A549 (cell line): Measurements from ENCODE around the gene PSMC4.

Source experiments
- JUN ChIP-seq, 2 experiments: fragments of >200 bp; sonication (Bioruptor Twin); formaldehyde crosslinking; IDR thresholded peaks; 2 replicates in 1 of 2; 3 replicates in 1 of 2; pipeline ENCODE4 v1.6.1; 2016 to 2017
- POLR2AphosphoS2 ChIP-seq: conservative IDR thresholded peaks from 2 replicates; pipeline ENCODE4 v1.6.1; 2012; ENCODE audit warnings: low read length, improper control_type of control experiment, inconsistent platforms
- RCOR1 ChIP-seq: fragments of 150-350 bp; IDR thresholded peaks from 2 replicates; pipeline ENCODE4 v1.6.1; 2014; ENCODE audit warnings: antibody characterized with exemption, low read length, low read depth
- SMC3 ChIP-seq: fragments of >200 bp; sonication (Bioruptor Twin); formaldehyde crosslinking; IDR thresholded peaks from 3 replicates; pipeline ENCODE4 v1.6.1; 2018; ENCODE audit warnings: inconsistent platforms
- TP53 ChIP-seq: fragments of 250-450 bp; sonication (Bioruptor Pico); IDR thresholded peaks from 2 replicates; pipeline ENCODE4 v1.5.0; 2021; ENCODE audit warnings: mild to moderate bottlenecking, moderate library complexity
- TF ChIP-seq, protein P1 (sequence below): fragments of >200 bp; sonication (Bioruptor Twin); formaldehyde crosslinking; IDR thresholded peaks from 3 replicates; pipeline ENCODE4 v1.5.1; 2016
- TF ChIP-seq, protein P2 (sequence below): fragments of 250-450 bp; sonication (Bioruptor Pico); IDR thresholded peaks from 2 replicates; pipeline ENCODE4 v1.5.0; 2020; ENCODE audit warnings: low read depth, mild to moderate bottlenecking, moderate library complexity

DNA sequence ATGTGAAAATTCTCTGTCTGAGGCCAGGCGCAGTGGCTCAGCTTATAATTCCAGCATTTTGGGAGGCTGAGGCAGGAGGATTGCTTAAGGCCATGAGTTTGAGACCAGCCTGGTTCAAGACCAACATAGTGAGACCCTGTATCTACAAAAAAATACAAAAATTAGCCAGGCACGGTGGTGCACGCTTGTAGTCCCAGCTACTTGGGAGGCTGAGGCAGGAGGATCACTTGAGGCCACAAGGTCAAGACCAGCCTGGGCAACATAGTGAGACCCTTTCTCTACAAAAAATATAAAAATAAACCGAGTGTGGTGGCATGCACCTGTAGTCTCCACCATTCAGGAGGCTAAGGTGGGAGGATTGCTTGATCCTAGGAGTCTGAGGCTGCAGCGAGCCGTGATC lies 34.3 kb upstream of the PSMC4 start:
- TF ChIP-seq, protein P1, sequence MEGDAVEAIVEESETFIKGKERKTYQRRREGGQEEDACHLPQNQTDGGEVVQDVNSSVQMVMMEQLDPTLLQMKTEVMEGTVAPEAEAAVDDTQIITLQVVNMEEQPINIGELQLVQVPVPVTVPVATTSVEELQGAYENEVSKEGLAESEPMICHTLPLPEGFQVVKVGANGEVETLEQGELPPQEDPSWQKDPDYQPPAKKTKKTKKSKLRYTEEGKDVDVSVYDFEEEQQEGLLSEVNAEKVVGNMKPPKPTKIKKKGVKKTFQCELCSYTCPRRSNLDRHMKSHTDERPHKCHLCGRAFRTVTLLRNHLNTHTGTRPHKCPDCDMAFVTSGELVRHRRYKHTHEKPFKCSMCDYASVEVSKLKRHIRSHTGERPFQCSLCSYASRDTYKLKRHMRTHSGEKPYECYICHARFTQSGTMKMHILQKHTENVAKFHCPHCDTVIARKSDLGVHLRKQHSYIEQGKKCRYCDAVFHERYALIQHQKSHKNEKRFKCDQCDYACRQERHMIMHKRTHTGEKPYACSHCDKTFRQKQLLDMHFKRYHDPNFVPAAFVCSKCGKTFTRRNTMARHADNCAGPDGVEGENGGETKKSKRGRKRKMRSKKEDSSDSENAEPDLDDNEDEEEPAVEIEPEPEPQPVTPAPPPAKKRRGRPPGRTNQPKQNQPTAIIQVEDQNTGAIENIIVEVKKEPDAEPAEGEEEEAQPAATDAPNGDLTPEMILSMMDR: no peak
- TF ChIP-seq JUN (IDR thresholded peaks at IDR 0.05): no peak
- no peak for TF ChIP-seq TP53 (CRISPR knock-in tag)
- TF ChIP-seq, protein P2, sequence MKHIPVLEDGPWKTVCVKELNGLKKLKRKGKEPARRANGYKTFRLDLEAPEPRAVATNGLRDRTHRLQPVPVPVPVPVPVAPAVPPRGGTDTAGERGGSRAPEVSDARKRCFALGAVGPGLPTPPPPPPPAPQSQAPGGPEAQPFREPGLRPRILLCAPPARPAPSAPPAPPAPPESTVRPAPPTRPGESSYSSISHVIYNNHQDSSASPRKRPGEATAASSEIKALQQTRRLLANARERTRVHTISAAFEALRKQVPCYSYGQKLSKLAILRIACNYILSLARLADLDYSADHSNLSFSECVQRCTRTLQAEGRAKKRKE: no peak
- no peak for TF ChIP-seq RCOR1
- no peak for TF ChIP-seq POLR2AphosphoS2
- TF ChIP-seq SMC3: no peak
